Aortic smooth muscle cell (primary cell): ENCODE measurements around the gene ARID4A. TPM values are rescaled to one million over a fixed set of nuclear protein-coding genes. Genes with fewer than 3 reads are reported as not detected.

Source experiments
- total RNA-seq: library from RNA; depleted of rRNA; stranded (reverse); fragments of >200 nt; gene quantifications from 2 replicates; pipeline ENCODE4 v1.2.3, GENCODE V29; 2014

Gene ARID4A, protein sequence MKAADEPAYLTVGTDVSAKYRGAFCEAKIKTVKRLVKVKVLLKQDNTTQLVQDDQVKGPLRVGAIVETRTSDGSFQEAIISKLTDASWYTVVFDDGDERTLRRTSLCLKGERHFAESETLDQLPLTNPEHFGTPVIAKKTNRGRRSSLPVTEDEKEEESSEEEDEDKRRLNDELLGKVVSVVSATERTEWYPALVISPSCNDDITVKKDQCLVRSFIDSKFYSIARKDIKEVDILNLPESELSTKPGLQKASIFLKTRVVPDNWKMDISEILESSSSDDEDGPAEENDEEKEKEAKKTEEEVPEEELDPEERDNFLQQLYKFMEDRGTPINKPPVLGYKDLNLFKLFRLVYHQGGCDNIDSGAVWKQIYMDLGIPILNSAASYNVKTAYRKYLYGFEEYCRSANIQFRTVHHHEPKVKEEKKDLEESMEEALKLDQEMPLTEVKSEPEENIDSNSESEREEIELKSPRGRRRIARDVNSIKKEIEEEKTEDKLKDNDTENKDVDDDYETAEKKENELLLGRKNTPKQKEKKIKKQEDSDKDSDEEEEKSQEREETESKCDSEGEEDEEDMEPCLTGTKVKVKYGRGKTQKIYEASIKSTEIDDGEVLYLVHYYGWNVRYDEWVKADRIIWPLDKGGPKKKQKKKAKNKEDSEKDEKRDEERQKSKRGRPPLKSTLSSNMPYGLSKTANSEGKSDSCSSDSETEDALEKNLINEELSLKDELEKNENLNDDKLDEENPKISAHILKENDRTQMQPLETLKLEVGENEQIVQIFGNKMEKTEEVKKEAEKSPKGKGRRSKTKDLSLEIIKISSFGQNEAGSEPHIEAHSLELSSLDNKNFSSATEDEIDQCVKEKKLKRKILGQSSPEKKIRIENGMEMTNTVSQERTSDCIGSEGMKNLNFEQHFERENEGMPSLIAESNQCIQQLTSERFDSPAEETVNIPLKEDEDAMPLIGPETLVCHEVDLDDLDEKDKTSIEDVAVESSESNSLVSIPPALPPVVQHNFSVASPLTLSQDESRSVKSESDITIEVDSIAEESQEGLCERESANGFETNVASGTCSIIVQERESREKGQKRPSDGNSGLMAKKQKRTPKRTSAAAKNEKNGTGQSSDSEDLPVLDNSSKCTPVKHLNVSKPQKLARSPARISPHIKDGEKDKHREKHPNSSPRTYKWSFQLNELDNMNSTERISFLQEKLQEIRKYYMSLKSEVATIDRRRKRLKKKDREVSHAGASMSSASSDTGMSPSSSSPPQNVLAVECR
- total RNA-seq, result 9.2 and 11.2 TPM in 2 replicates

DNA sequence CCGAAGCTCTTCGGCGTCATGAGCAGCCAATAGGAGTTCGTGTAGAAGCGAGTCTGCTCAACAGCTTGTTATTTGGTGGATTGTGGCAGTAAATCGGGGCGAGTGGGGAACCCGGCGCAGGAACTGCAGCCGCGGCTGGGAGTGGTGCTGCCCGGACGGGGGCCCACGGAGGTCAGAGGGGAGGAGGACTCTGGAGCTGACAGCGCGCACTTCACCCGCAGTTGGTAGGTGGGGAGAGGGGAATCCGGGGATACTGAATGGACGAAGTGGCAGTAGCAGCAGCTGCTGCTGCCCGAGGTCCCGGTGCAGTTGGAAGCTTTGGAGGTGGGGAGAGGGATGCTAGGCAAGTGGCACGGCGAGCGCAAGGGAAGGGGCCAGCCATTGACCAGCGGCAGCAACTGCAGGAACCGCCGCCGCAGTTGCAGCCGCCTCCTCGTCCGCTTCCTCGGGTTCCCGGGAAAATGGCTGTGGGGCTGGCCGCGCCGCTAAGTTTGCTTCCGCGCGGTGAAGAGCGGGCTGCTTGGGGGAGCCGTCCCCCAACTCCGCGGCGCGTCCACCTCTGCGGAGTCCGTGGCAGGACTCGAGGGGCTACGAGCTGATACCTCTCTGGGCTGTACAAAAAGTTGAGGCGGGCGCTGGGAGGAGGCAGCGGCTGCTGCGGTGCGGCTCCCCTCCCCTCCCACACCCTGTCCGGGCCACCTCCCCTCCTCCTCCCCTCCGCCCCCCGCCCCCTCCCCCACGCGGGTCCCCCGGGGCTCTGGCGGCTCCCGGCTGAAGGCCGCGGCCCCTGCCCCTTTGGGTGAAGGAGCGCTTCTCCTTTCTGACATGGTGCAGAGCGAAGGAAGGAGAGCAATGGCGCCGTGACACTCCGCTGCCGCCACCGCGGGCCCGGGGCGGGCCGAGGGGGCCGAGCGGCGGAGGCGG, at the start of gene ARID4A:
Gene ARID4A (plus strand): TSS at position 79 of the 924 bp plus-strand sequence. CDS start 1,300 bp downstream, outside the sequence.

DNA sequence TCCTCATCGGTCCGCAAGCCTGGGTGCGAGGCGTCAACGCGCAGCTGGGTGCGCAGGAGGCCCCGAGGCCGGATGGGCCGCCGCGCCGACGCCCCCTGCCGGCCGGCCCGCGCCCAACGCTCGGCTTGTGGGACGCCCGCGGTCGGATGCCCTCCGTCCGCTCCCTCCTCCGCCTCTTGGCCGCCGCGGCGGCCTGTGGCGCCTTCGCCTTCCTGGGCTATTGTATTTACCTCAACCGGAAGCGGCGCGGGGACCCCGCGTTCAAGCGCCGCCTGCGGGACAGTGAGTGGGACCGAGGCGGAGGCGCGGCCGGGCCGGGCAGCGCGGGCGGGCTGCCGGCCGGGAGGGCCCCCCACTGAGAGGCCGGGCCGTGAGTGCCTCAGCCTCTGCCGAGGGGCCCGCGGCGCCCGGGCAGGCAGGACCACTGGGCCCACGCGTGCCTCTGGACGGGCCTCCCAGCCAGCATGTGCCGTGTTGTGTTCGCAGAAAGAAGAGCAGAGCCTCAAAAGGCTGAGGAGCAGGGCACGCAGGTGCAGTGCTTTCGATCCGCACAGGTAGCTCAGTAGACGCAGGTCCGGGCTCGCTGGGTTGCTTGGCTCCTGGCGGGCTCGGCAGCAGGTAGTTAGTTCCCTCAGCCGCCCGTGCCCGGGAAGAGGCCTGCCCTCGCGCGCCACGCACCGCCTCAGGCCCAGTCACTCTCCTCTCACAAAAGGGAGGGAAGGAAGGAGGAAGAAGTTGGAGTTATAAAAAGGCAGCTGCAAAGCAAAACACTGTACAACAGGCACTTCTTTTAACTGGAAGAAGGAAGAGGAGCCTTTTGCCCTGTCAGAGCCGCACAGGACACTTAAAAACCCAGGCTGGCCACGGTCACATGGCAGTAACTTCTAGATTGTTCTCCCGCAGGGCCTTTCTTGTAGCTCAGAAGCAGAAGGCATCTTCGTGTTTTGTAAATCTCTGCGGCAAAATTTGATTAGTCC, 97.7 kb downstream of the ARID4A start, which contains the start of gene TOMM20L:
Gene TOMM20L (plus strand): TSS at position 119 of the 977 bp plus-strand sequence. CDS start 28 bp downstream, at position 147.

Other genes starting within 250 kb of the ARID4A start
- gene ARMH4, start 146.3 kb upstream of the ARID4A start, total RNA-seq, result 3.8 and 6.4 TPM in 2 replicates
- 51.7 and 55.4 TPM in 2 replicates for gene ACTR10, start 98.4 kb upstream of the ARID4A start, total RNA-seq
- gene PSMA3, start 53.7 kb upstream of the ARID4A start, total RNA-seq, result 71.7 and 79.8 TPM in 2 replicates
- gene TOMM20L, start 97.4 kb downstream of the ARID4A start, total RNA-seq, result not detected in 2 replicates
- gene TIMM9, start 129.0 kb downstream of the ARID4A start, total RNA-seq, result 12.3 and 19.8 TPM in 2 replicates
- gene KIAA0586, start 129.2 kb downstream of the ARID4A start, total RNA-seq, result 20.6 and 23.5 TPM in 2 replicates